Neural crest cell (in vitro differentiated cells): Measurements from ENCODE around the gene MBD5. TPM values are rescaled to one million over a fixed set of nuclear protein-coding genes. Genes with fewer than 3 reads are reported as not detected.

Experiments
- DNase-seq: peaks from one replicate; pipeline ENCODE4 v3.0.0; 2021; ENCODE audit warnings: low read depth, mixed read lengths, low spot score
- H3K27ac Mint-ChIP-seq: one replicate; pipeline ENCODE4 v1.8.0; 2021; ENCODE audit warnings: mild to moderate bottlenecking, mixed read lengths; ENCODE audit not compliant: unreplicated experiment
- H3K27me3 Mint-ChIP-seq: 2 replicates; pipeline ENCODE4 v1.8.0; 2021; ENCODE audit warnings: low read depth, mild to moderate bottlenecking, mixed read lengths
- H3K36me3 Mint-ChIP-seq: 2 replicates; pipeline ENCODE4 v1.8.0; 2021; ENCODE audit warnings: low read depth, mild to moderate bottlenecking, mixed read lengths
- H3K4me1 Mint-ChIP-seq: 2 replicates; pipeline ENCODE4 v1.8.0; 2021; ENCODE audit warnings: mixed read lengths
- H3K4me3 Mint-ChIP-seq: one replicate; pipeline ENCODE4 v1.8.0; 2021; ENCODE audit warnings: mild to moderate bottlenecking, mixed read lengths
- H3K9me3 Mint-ChIP-seq: 2 replicates; pipeline ENCODE4 v1.8.0; 2021; ENCODE audit warnings: mixed read lengths
- total RNA-seq: library from RNA; stranded (reverse); gene quantifications from 2 replicates; pipeline ENCODE4 v1.2.1, GENCODE V29; 2021
- TF ChIP-seq, protein P1 (sequence below): fragments of 200-600 bp; sonication (generic); conservative IDR thresholded peaks from 2 replicates; pipeline ENCODE4 v1.5.0; 2021; ENCODE audit warnings: antibody characterized with exemption, mild to moderate bottlenecking

The MBD5 gene
- total RNA-seq, 1 donor from 2014 or later: 51.1 TPM

GRCh38 chr2:148161909-148162435, 141.1 kb downstream of the MBD5 start:
- Mint-ChIP-seq H3K4me1 (peaks cover 7% of the 10 kb centered on the region), H3K9me3 (peaks cover 2% of the 10 kb centered on the region), H3K27ac (no peak overlapping the region), H3K4me3 (no peak overlapping the region), H3K27me3 (no peaks in the 10 kb centered on the region), H3K36me3 (no peaks in the 10 kb centered on the region)
- TF ChIP-seq, protein P1, sequence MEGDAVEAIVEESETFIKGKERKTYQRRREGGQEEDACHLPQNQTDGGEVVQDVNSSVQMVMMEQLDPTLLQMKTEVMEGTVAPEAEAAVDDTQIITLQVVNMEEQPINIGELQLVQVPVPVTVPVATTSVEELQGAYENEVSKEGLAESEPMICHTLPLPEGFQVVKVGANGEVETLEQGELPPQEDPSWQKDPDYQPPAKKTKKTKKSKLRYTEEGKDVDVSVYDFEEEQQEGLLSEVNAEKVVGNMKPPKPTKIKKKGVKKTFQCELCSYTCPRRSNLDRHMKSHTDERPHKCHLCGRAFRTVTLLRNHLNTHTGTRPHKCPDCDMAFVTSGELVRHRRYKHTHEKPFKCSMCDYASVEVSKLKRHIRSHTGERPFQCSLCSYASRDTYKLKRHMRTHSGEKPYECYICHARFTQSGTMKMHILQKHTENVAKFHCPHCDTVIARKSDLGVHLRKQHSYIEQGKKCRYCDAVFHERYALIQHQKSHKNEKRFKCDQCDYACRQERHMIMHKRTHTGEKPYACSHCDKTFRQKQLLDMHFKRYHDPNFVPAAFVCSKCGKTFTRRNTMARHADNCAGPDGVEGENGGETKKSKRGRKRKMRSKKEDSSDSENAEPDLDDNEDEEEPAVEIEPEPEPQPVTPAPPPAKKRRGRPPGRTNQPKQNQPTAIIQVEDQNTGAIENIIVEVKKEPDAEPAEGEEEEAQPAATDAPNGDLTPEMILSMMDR: no peak
- DNase-seq: no peak

DNA sequence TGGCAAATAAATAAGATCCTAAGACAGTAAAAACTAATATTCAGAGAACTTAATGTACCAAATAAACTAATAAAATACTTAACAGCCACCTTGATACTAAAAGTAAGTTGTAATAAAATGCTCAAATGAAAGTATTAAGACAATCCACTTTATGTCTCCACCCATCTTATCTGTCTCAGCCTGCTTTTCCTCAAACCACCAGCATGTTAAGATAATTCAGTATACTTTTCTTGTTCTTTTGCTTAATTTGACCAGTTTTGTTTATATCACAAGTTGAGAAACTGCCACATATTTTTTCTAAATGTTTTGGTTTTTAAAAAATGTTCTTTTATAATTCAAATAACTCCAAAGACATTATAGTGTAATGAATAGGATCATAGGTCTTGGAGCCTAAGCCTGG, 142.0 kb downstream of the MBD5 start:
- H3K27ac Mint-ChIP-seq: no peak overlapping the region
- H3K36me3 Mint-ChIP-seq: no peaks in the 10 kb centered on the region
- no peak for DNase-seq
- peaks cover 2% of the 10 kb centered on the region for H3K9me3 Mint-ChIP-seq
- H3K4me3 Mint-ChIP-seq: no peak overlapping the region
- TF ChIP-seq, protein P1: no peak
- peaks cover 10% of the 10 kb centered on the region for H3K4me1 Mint-ChIP-seq
- H3K27me3 Mint-ChIP-seq: no peaks in the 10 kb centered on the region

DNA sequence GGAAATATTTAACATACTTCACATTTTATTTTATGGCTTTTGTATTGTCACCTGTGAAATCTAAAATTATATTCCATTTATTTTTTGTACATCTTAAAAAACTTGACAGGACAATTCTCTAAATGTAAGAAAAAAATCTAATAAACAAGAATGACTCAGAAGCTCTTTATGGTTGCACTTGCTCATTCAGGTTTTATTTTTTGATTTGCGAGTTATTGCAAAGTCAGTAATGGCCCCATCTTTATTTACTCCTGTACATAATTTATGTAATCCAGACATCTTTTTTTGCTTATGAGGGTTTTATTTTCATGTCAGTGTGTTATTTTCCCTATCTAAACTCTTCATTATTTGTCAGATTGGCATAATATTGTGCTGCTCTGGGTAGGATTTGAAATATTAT, 145.1 kb downstream of the MBD5 start:
- H3K9me3 Mint-ChIP-seq: peaks cover 6% of the 10 kb centered on the region
- H3K4me3 Mint-ChIP-seq: no peak overlapping the region

DNA sequence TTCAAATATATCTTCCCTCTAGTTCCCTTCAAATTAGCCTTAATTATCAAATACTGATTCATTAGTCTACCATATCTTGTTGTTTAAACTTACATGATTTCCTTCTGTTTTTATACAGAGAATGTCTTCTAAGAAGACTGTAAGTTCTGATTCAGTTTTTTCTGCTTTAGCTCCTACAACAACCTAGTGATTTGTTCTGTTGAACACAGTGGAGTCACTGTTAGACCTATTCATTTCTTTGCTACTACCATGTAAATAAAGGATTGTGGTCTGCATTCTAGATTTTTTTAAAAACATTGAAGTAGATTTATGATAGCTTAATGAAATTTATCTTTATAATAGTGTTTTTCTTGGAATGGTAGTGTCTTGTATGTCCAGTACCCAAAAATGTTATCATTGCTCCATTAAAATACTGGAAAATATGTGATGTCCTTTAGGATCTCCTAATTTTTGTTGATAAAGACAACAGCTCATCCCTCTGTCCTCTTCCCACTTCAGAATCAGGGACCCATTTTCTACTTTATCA, 146.4 kb downstream of the MBD5 start:
- Mint-ChIP-seq H3K9me3 (peaks cover 6% of the 10 kb centered on the region), H3K4me3 (no peak overlapping the region), H3K36me3 (peaks cover 7% of the 10 kb centered on the region), H3K27me3 (no peaks in the 10 kb centered on the region), H3K4me1 (peaks cover 13% of the 10 kb centered on the region), H3K27ac (no peak overlapping the region)
- no peak for DNase-seq
- TF ChIP-seq, protein P1: no peak

More for the DNA sequence above, 145.1 kb downstream of the MBD5 start:
- Mint-ChIP-seq H3K36me3 (peaks cover 3% of the 10 kb centered on the region), H3K27ac (no peak overlapping the region), H3K4me1 (peaks cover 13% of the 10 kb centered on the region), H3K27me3 (no peaks in the 10 kb centered on the region)
- TF ChIP-seq, protein P1: no peak
- DNase-seq: no peak

DNA sequence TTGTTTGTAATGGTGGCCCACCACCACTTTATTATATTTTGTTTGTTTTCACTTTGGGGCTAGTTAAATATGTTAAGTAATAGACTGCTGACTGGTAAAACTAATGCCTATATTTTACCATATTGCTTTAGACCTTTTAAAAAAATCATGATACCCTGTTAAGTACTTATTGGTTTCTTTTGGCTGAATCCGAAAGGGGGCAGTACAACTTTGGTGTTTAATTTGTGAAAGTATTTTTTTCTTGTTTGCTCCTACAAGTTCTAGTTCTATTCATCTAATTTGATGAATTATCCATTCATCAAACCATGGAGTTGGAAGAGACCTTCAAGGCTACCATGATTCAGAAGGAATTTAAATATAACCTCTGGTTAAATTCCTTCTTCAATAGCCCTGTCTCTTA, 147.0 kb downstream of the MBD5 start:
- no peak for DNase-seq
- peaks cover 7% of the 10 kb centered on the region for H3K36me3 Mint-ChIP-seq
- peaks cover 6% of the 10 kb centered on the region for H3K9me3 Mint-ChIP-seq
- peaks cover 13% of the 10 kb centered on the region for H3K4me1 Mint-ChIP-seq
- no peak overlapping the region for H3K4me3 Mint-ChIP-seq
- TF ChIP-seq, protein P1: no peak
- no peaks in the 10 kb centered on the region for H3K27me3 Mint-ChIP-seq
- H3K27ac Mint-ChIP-seq: no peak overlapping the region
